Measurements from ENCODE around the gene RPS23. TPM values are rescaled to one million over a fixed set of nuclear protein-coding genes. Genes with fewer than 3 reads are reported as not detected.

Gene RPS23
- total RNA-seq, 1 experiment from 2014 or later = 1,388 TPM

DNA sequence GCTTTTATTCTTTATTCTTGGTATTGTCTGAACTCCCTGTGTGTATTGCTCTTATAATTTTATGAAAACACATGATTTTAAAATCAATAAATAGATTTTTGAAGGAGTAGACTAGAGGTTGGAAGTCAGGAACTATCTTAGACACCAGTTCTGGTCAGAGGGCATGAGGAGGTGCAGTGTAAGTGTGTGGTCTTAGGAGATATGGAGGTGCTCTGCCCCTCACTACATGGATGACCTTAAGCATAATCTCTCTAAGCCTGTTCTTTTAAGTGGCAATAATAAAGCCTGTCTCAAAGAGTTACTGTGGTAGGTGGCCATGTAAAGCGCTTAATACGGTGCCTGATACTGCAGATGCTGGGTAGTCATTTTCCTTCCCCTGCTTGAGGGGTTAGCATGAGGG is 34.0 kb downstream of the RPS23 start:
- intact Hi-C loops (cut with micrococcal nuclease; ENCODE audit: unreplicated experiment) = no loop called here
- no peak for ATAC-seq
- ChIA-PET POLR2A (no interaction called here), CTCF (no interaction called here)
- in situ Hi-C loops (cut with HindIII; ENCODE audit: low pct_unique_long_range_greater_than_20kb, low sequenced_read_pairs) = no loop called here
- TF ChIP-seq, protein P1, sequence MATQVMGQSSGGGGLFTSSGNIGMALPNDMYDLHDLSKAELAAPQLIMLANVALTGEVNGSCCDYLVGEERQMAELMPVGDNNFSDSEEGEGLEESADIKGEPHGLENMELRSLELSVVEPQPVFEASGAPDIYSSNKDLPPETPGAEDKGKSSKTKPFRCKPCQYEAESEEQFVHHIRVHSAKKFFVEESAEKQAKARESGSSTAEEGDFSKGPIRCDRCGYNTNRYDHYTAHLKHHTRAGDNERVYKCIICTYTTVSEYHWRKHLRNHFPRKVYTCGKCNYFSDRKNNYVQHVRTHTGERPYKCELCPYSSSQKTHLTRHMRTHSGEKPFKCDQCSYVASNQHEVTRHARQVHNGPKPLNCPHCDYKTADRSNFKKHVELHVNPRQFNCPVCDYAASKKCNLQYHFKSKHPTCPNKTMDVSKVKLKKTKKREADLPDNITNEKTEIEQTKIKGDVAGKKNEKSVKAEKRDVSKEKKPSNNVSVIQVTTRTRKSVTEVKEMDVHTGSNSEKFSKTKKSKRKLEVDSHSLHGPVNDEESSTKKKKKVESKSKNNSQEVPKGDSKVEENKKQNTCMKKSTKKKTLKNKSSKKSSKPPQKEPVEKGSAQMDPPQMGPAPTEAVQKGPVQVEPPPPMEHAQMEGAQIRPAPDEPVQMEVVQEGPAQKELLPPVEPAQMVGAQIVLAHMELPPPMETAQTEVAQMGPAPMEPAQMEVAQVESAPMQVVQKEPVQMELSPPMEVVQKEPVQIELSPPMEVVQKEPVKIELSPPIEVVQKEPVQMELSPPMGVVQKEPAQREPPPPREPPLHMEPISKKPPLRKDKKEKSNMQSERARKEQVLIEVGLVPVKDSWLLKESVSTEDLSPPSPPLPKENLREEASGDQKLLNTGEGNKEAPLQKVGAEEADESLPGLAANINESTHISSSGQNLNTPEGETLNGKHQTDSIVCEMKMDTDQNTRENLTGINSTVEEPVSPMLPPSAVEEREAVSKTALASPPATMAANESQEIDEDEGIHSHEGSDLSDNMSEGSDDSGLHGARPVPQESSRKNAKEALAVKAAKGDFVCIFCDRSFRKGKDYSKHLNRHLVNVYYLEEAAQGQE (IDR thresholded peaks at IDR 0.05; ENCODE audit: insufficient read depth in 1 of 2, low read depth in 2 of 2, low read length in 1 of 2) = no peak
- TF ChIP-seq, protein P2, sequence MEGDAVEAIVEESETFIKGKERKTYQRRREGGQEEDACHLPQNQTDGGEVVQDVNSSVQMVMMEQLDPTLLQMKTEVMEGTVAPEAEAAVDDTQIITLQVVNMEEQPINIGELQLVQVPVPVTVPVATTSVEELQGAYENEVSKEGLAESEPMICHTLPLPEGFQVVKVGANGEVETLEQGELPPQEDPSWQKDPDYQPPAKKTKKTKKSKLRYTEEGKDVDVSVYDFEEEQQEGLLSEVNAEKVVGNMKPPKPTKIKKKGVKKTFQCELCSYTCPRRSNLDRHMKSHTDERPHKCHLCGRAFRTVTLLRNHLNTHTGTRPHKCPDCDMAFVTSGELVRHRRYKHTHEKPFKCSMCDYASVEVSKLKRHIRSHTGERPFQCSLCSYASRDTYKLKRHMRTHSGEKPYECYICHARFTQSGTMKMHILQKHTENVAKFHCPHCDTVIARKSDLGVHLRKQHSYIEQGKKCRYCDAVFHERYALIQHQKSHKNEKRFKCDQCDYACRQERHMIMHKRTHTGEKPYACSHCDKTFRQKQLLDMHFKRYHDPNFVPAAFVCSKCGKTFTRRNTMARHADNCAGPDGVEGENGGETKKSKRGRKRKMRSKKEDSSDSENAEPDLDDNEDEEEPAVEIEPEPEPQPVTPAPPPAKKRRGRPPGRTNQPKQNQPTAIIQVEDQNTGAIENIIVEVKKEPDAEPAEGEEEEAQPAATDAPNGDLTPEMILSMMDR (IDR thresholded peaks at IDR 0.05) = no peak
- no peak for TF ChIP-seq POLR2AphosphoS5 (IDR thresholded peaks at IDR 0.05; ENCODE audit: low read depth, low read length)
- no peak for TF ChIP-seq TCF7L2 (IDR thresholded peaks at IDR 0.05; ENCODE audit: low read depth, low read length)
- no peak for TF ChIP-seq SIN3A (IDR thresholded peaks at IDR 0.05; ENCODE audit: borderline replicate concordance, insufficient read depth, low read depth, low read length)
- Histone ChIP-seq H3K36me3 (ENCODE audit: control insufficient read depth, insufficient read depth, low read length) (no peaks in the 10 kb centered on the region; the same call in 1 of the 2 replicates), H3K9me3 (ENCODE audit: control insufficient read depth, insufficient read depth, low read depth, low read length) (peaks cover 12% of the 10 kb centered on the region; the same call in 1 of the 2 replicates), H3K27me3 (ENCODE audit: control insufficient read depth, insufficient read depth, low read length) (no peaks in the 10 kb centered on the region), H3K4me1 (ENCODE audit: control insufficient read depth, insufficient read depth, low read length) (no peaks in the 10 kb centered on the region), H3K4me3 (ENCODE audit: low read depth in 2 of 2, low read length in 2 of 2) (no peak overlapping the region), H3K27ac (ENCODE audit: low read length) (no peak overlapping the region)
- no peak for DNase-seq (ENCODE audit: low read depth, low spot score)
- BruUV-seq (replicated peaks) = no TSS peak

DNA sequence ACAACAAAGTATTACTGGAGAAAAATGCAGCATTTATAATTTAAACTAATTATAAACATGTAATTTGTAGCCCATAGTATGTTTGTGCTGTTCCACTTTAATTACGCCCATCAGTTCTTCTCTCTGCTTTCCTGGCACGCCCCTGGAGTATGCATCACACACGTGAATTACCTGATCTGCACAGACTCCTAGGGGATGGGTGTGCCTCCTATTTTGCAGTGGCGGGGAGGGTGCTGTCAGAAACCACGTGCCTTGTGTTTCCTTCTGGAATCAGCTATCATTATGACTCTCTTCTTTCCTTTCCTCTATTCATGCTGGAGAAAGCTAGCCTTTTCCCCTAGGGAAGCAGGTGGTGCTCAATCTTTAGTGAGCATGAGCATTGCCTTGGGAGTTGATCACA is 43.3 kb downstream of the RPS23 start:
- Histone ChIP-seq H3K4me1 (ENCODE audit: control insufficient read depth, insufficient read depth, low read length) (no peaks in the 10 kb centered on the region), H3K27me3 (ENCODE audit: control insufficient read depth, insufficient read depth, low read length) (no peaks in the 10 kb centered on the region), H3K4me3 (ENCODE audit: low read depth in 2 of 2, low read length in 2 of 2) (no peak overlapping the region), H3K9me3 (ENCODE audit: control insufficient read depth, insufficient read depth, low read depth, low read length) (no peaks in the 10 kb centered on the region), H3K27ac (ENCODE audit: low read length) (no peak overlapping the region), H3K36me3 (ENCODE audit: control insufficient read depth, insufficient read depth, low read length) (no peaks in the 10 kb centered on the region)
- ATAC-seq (no peak), DNase-seq (ENCODE audit: low read depth, low spot score) (no peak)
- BruUV-seq (replicated peaks) = no TSS peak
- POLR2A ChIA-PET = no interaction called here
- CTCF ChIA-PET = no interaction called here
- TF ChIP-seq, protein P2 (IDR thresholded peaks at IDR 0.05) = no peak
- TF ChIP-seq TCF7L2 (IDR thresholded peaks at IDR 0.05; ENCODE audit: low read depth, low read length) = no peak
- TF ChIP-seq, protein P1 (IDR thresholded peaks at IDR 0.05; ENCODE audit: insufficient read depth in 1 of 2, low read depth in 2 of 2, low read length in 1 of 2) = no peak
- TF ChIP-seq SIN3A (IDR thresholded peaks at IDR 0.05; ENCODE audit: borderline replicate concordance, insufficient read depth, low read depth, low read length) = no peak
- TF ChIP-seq POLR2AphosphoS5 (IDR thresholded peaks at IDR 0.05; ENCODE audit: low read depth, low read length) = no peak
- intact Hi-C loops (cut with micrococcal nuclease; ENCODE audit: unreplicated experiment) = no loop called here
- in situ Hi-C loops (cut with HindIII; ENCODE audit: low pct_unique_long_range_greater_than_20kb, low sequenced_read_pairs) = no loop called here

All from Panc1 (cell line).